ENCODE results near the gene KIF13A. TPM values are rescaled to one million over a fixed set of nuclear protein-coding genes. Genes with fewer than 3 reads are reported as not detected.
A peak's percentile ranks its signal among the peaks of the same experiment; 100 is the strongest.

KIF13A gene
- polyA plus RNA-seq, result 10 to 100 TPM; 24.9 to 34.9 (median 28.7) TPM
- long read RNA-seq, donor 1, transcript KIF13A-207 (3 exons, 1,330 nt), result major isoform, 5 of 11 reads
- long read RNA-seq, donor 1, partial matches to known transcripts, result 6 of 11 reads
- long read RNA-seq, donor 1, other reads (novel, unspliced or antisense), result 0 of 11 reads
- long read RNA-seq, donor 2, partial matches to known transcripts, result 0 of 1 reads
- long read RNA-seq, donor 2, other reads (novel, unspliced or antisense), result 0 of 1 reads
- long read RNA-seq, donor 3, partial matches to known transcripts, result 0 of 3 reads
- long read RNA-seq, donor 3, other reads (novel, unspliced or antisense), result 0 of 3 reads
- long read RNA-seq, donor 4, partial matches to known transcripts, result 0 of 2 reads
- long read RNA-seq, donor 4, other reads (novel, unspliced or antisense), result 0 of 2 reads
- long read RNA-seq, donor 5, partial matches to known transcripts, result 0 of 1 reads
- long read RNA-seq, donor 5, other reads (novel, unspliced or antisense), result 0 of 1 reads
- long read RNA-seq, donor 6, partial matches to known transcripts, result 0 of 2 reads
- long read RNA-seq, donor 6, other reads (novel, unspliced or antisense), result 0 of 2 reads
- long read RNA-seq, donor 7, transcript KIF13A-207 (3 exons, 1,330 nt), result major isoform, 5 of 11 reads
- long read RNA-seq, donor 7, partial matches to known transcripts, result 6 of 11 reads
- long read RNA-seq, donor 7, other reads (novel, unspliced or antisense), result 0 of 11 reads
- long read RNA-seq, donor 8, result 0 reads
- long read RNA-seq, donor 9, partial matches to known transcripts, result 0 of 2 reads
- long read RNA-seq, donor 9, other reads (novel, unspliced or antisense), result 0 of 2 reads
- long read RNA-seq, donor 10, result 0 reads

DNA sequence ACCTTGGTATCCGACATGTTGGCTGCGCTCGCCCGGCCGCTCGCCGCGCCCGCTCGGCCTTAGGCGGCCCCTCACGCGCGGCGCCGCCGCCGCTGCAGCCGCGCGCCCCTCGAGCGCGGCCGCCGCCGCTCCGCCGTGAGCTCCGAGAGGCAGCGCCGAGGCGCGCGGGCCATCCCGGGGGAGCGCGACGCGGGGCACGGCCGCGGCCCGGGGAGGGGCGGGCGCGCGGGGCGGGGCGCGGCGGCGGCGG, at the start of gene KIF13A:
Gene KIF13A, minus strand, starts transcription at position 189 of the 250 bp plus-strand sequence. Its CDS starts 172 bp downstream, at position 17.
- Histone ChIP-seq H3K4me3 (ENCODE audit: low read depth in 1 of 3, low read length in 3 of 3) (peak within 1 kb of the TSS; percentile 75 to 81 (median 80)), H3K36me3 (ENCODE audit: control insufficient read depth in 3 of 3, insufficient read depth in 2 of 3, low read depth in 1 of 3, low read length in 3 of 3) (no peaks in the 10 kb centered on the region), H3K27ac (ENCODE audit: low read depth in 1 of 3, low read length in 2 of 3) (peak within 1 kb of the TSS; percentile 86 to 97 (median 92)), H3K27me3 (ENCODE audit: control insufficient read depth in 3 of 3, insufficient read depth in 3 of 3, low read length in 3 of 3) (no peaks in the 10 kb centered on the region), H3K4me1 (ENCODE audit: control insufficient read depth in 3 of 3, insufficient read depth in 2 of 3, low read depth in 1 of 3, low read length in 2 of 3) (peaks cover 0 to 10% (median 0%) of the 10 kb centered on the region in 3 donors), H3K9me3 (ENCODE audit: control insufficient read depth in 2 of 2, insufficient read depth in 1 of 2, low read depth in 1 of 2, low read length in 1 of 2) (no peaks in the 10 kb centered on the region)
- DNase-seq (no peak), FAIRE-seq (no peak)
- 0 to 1% (median 0%) methylated on average over 15 to 54 of the region's 54 CpGs for WGBS, 3 donors

DNA sequence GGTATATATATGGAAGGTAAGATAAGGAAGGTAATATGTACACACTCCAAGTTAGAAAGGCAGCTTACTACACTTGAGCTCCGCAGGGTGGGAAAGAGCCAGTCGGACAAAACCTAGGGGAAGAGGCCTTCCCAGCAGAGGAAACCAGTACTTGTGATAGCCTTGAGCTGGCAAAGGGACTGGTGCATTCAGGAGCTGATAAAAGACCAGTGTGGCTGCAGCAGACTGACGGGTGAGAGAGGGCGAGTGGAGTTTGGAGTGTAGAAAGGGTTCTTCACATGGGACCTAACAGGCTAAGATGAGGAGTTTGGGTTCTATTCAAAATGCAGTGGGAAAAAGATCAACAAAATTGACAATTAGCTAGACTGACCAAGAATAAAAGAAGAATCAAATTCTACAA, 49.3 kb upstream of the KIF13A start:
- Histone ChIP-seq H3K27ac (ENCODE audit: low read depth in 1 of 3, low read length in 2 of 3) (no peak overlapping the region), H3K4me1 (ENCODE audit: control insufficient read depth in 3 of 3, insufficient read depth in 2 of 3, low read depth in 1 of 3, low read length in 2 of 3) (no peaks in the 10 kb centered on the region), H3K27me3 (ENCODE audit: control insufficient read depth in 3 of 3, insufficient read depth in 3 of 3, low read length in 3 of 3) (no peaks in the 10 kb centered on the region), H3K4me3 (ENCODE audit: low read depth in 1 of 3, low read length in 3 of 3) (no peak overlapping the region), H3K36me3 (ENCODE audit: control insufficient read depth in 3 of 3, insufficient read depth in 2 of 3, low read depth in 1 of 3, low read length in 3 of 3) (no peaks in the 10 kb centered on the region), H3K9me3 (ENCODE audit: control insufficient read depth in 2 of 2, insufficient read depth in 1 of 2, low read depth in 1 of 2, low read length in 1 of 2) (peaks cover 0 to 7% of the 10 kb centered on the region in 2 donors)
- FAIRE-seq, result no peak
- no peak for DNase-seq
- 93 to 98% (median 96%) methylated on average over 4 of the region's 4 CpGs for WGBS, 3 donors

DNA sequence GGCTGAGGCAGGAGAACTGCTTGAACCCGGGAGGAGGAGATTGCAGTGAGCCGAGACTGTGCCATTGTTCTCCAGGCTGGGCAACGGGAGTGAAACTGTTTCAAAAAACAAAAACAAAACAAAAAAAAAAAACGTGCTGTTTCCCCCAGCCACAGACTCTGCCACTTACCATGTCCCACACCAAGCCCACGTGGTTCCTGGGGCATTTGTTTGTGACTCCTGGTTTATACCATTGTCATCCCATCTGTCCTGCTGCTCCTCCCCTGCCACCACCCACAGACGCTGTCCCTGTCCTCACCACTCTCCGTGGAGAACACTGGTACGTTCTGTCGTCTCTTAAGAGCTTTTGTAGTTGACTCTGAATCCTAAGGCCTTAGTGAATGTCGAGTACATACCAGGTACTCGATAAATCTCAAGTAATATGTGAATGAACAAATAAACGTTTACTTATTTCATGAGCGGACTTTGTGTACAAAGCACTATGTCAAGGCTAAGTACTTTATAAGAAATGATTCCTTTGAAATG, 48.0 kb upstream of the KIF13A start:
- no peak overlapping the region for H3K27ac ChIP-seq (ENCODE audit: low read depth in 1 of 3, low read length in 2 of 3)
- DNase-seq (no peak), FAIRE-seq (no peak)
- no peak overlapping the region for H3K4me3 ChIP-seq (ENCODE audit: low read depth in 1 of 3, low read length in 3 of 3)
- H3K36me3 ChIP-seq (ENCODE audit: control insufficient read depth in 3 of 3, insufficient read depth in 2 of 3, low read depth in 1 of 3, low read length in 3 of 3), result no peaks in the 10 kb centered on the region
- no peaks in the 10 kb centered on the region for H3K27me3 ChIP-seq (ENCODE audit: control insufficient read depth in 3 of 3, insufficient read depth in 3 of 3, low read length in 3 of 3)
- H3K4me1 ChIP-seq (ENCODE audit: control insufficient read depth in 3 of 3, insufficient read depth in 2 of 3, low read depth in 1 of 3, low read length in 2 of 3), result no peaks in the 10 kb centered on the region
- H3K9me3 ChIP-seq (ENCODE audit: control insufficient read depth in 2 of 2, insufficient read depth in 1 of 2, low read depth in 1 of 2, low read length in 1 of 2), result peaks cover 0 to 7% of the 10 kb centered on the region in 2 donors
- WGBS, 3 donors, result 80 to 93% (median 82%) methylated on average over 13 of the region's 13 CpGs

DNA sequence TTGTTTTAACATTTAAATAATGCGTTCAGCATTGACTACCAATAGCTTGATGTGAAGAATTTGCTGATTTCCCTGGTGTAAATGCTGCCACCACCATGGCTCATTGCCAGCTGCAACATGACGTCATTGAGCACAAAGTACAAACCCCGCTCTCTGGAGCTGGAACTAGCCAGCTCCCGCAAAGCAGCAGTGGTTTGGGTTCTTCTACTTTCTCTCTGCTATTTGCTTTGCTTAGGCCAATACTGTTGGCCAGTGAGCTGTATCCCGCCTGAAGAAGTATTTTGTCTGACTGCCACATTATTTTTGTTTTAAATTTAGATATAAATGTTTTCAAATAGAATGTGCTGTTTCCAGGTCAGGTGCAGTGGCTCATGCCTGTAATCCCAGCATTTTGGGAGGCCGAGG, 47.4 kb upstream of the KIF13A start:
- FAIRE-seq (no peak), DNase-seq (peak; percentile 73 to 81)
- no peaks in the 10 kb centered on the region for H3K27me3 ChIP-seq (ENCODE audit: control insufficient read depth in 3 of 3, insufficient read depth in 3 of 3, low read length in 3 of 3)
- H3K9me3 ChIP-seq (ENCODE audit: control insufficient read depth in 2 of 2, insufficient read depth in 1 of 2, low read depth in 1 of 2, low read length in 1 of 2), result peaks cover 0 to 7% of the 10 kb centered on the region in 2 donors
- no peaks in the 10 kb centered on the region for H3K36me3 ChIP-seq (ENCODE audit: control insufficient read depth in 3 of 3, insufficient read depth in 2 of 3, low read depth in 1 of 3, low read length in 3 of 3)
- H3K4me3 ChIP-seq (ENCODE audit: low read depth in 1 of 3, low read length in 3 of 3), result no peak overlapping the region
- no peak overlapping the region for H3K27ac ChIP-seq (ENCODE audit: low read depth in 1 of 3, low read length in 2 of 3)
- H3K4me1 ChIP-seq (ENCODE audit: control insufficient read depth in 3 of 3, insufficient read depth in 2 of 3, low read depth in 1 of 3, low read length in 2 of 3), result no peaks in the 10 kb centered on the region
- WGBS, 3 donors, result 53 to 75% (median 53%) methylated on average over 6 of the region's 6 CpGs

DNA sequence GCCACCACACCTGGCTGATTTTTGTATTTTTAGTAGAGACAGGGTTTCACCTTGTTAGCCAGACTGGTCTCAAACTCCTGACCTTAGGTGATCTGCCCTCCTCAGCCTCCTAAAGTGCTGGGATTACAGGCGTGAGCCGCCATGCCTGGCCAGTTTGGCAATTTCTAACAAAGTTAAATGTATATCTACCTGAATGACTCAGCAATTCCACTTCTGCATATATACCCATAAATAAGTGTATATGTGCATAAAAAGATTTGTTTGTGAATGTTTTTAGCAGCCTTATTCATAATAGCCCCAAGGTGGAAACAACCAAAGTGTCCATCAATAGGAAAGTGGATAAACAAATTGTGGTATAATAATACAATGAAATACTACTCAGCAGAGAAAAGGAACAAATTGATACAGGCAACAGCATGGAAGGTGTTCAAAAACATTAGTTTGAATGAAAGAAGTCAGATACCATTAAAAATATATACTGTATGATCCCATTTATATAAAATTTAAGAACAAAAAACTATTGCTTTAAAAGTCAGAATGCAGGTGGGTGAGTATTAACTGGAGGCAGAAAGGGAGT, 44.3 kb upstream of the KIF13A start:
- Histone ChIP-seq H3K36me3 (ENCODE audit: control insufficient read depth in 3 of 3, insufficient read depth in 2 of 3, low read depth in 1 of 3, low read length in 3 of 3) (no peaks in the 10 kb centered on the region), H3K4me1 (ENCODE audit: control insufficient read depth in 3 of 3, insufficient read depth in 2 of 3, low read depth in 1 of 3, low read length in 2 of 3) (no peaks in the 10 kb centered on the region), H3K9me3 (ENCODE audit: control insufficient read depth in 2 of 2, insufficient read depth in 1 of 2, low read depth in 1 of 2, low read length in 1 of 2) (peaks cover 2 to 7% of the 10 kb centered on the region in 2 donors), H3K27me3 (ENCODE audit: control insufficient read depth in 3 of 3, insufficient read depth in 3 of 3, low read length in 3 of 3) (peaks cover 0 to 2% (median 0%) of the 10 kb centered on the region in 3 donors), H3K4me3 (ENCODE audit: low read depth in 1 of 3, low read length in 3 of 3) (no peak overlapping the region), H3K27ac (ENCODE audit: low read depth in 1 of 3, low read length in 2 of 3) (no peak overlapping the region)
- no peak for FAIRE-seq
- no peak for DNase-seq
- 86 to 92% (median 91%) methylated on average over 2 of the region's 2 CpGs for whole genome bisulfite sequencing, 3 donors

DNA sequence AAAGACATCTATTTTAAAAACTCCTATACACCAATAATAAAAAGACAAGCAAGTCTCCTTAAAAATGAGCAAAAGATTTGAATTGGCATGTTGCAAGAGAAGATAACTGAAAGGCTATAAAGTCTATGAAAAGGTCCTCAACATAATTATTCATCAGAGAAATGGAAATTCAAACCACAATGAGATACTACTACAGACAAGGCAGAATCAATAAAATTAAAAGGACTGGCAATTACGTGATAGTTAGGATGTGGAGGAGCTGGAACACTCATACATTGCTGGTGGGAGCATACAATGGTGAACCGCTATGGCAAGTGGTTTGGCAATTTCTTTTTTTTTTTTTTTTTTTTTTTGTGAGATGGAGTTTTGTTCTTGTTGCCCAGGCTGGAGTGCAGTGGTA, 43.8 kb upstream of the KIF13A start:
- WGBS, 3 donors, result 91 to 97% (median 95%) methylated on average over 2 of the region's 2 CpGs
- peaks cover 2 to 3% of the 10 kb centered on the region in 2 donors for H3K9me3 ChIP-seq (ENCODE audit: control insufficient read depth in 2 of 2, insufficient read depth in 1 of 2, low read depth in 1 of 2, low read length in 1 of 2)
- FAIRE-seq, result no peak

DNA sequence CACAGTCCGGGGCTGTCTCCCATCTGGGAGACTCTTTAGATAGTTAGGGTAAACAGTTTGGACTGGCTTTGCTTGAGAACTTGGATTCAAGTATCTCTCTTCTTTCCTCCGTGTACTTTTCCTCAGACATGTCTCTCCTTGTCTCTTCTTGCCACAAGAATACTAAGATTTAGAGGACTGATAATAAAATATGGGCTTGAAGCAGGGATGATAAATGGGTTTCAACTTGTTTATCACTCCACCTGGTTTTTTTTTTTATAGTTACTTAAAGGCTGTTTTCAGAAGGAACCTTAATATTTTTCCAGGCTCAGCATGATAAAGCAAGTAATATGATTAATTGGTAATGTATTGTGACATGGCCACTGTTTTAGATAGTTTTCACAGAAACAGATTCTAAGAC, 40.9 kb upstream of the KIF13A start:
- WGBS, 3 donors, result 46 to 86% (median 83%) methylated on average over 2 of the region's 2 CpGs
- FAIRE-seq (no peak), DNase-seq (no peak)
- Histone ChIP-seq H3K27me3 (ENCODE audit: control insufficient read depth in 3 of 3, insufficient read depth in 3 of 3, low read length in 3 of 3) (peaks cover 0 to 2% (median 0%) of the 10 kb centered on the region in 3 donors), H3K36me3 (ENCODE audit: control insufficient read depth in 3 of 3, insufficient read depth in 2 of 3, low read depth in 1 of 3, low read length in 3 of 3) (no peaks in the 10 kb centered on the region), H3K9me3 (ENCODE audit: control insufficient read depth in 2 of 2, insufficient read depth in 1 of 2, low read depth in 1 of 2, low read length in 1 of 2) (peaks cover 0 to 2% of the 10 kb centered on the region in 2 donors), H3K4me3 (ENCODE audit: low read depth in 1 of 3, low read length in 3 of 3) (no peak overlapping the region), H3K27ac (ENCODE audit: low read depth in 1 of 3, low read length in 2 of 3) (no peak overlapping the region), H3K4me1 (ENCODE audit: control insufficient read depth in 3 of 3, insufficient read depth in 2 of 3, low read depth in 1 of 3, low read length in 2 of 3) (no peaks in the 10 kb centered on the region)

More for the DNA sequence above, 43.8 kb upstream of the KIF13A start:
- no peak for DNase-seq
- peaks cover 0 to 2% (median 0%) of the 10 kb centered on the region in 3 donors for H3K27me3 ChIP-seq (ENCODE audit: control insufficient read depth in 3 of 3, insufficient read depth in 3 of 3, low read length in 3 of 3)
- no peak overlapping the region for H3K4me3 ChIP-seq (ENCODE audit: low read depth in 1 of 3, low read length in 3 of 3)
- H3K27ac ChIP-seq (ENCODE audit: low read depth in 1 of 3, low read length in 2 of 3), result no peak overlapping the region
- no peaks in the 10 kb centered on the region for H3K4me1 ChIP-seq (ENCODE audit: control insufficient read depth in 3 of 3, insufficient read depth in 2 of 3, low read depth in 1 of 3, low read length in 2 of 3)
- H3K36me3 ChIP-seq (ENCODE audit: control insufficient read depth in 3 of 3, insufficient read depth in 2 of 3, low read depth in 1 of 3, low read length in 3 of 3), result no peaks in the 10 kb centered on the region

DNA sequence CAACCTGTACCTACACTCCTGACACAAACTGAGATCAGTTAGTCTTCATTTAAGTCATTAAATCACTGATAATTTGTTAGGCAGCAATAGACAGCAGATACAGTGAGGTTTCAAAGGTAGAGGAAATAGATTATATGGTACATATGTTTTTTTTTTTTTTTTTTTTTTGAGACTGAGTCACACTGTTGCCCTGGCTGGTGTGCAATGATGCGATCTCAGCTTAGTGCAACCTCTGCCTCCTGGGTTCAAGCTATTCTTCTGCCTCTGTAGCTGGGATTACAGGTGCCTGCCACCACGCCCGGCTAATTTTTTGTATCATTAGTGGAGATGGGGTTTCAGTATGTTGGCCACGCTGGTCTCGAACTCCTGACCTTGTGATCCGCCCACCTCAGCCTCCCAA, 38.2 kb upstream of the KIF13A start:
- FAIRE-seq, result no peak

More for the DNA sequence above, 38.2 kb upstream of the KIF13A start:
- Histone ChIP-seq H3K4me3 (ENCODE audit: low read depth in 1 of 3, low read length in 3 of 3) (no peak overlapping the region), H3K27me3 (ENCODE audit: control insufficient read depth in 3 of 3, insufficient read depth in 3 of 3, low read length in 3 of 3) (peaks cover 0 to 2% (median 0%) of the 10 kb centered on the region in 3 donors), H3K4me1 (ENCODE audit: control insufficient read depth in 3 of 3, insufficient read depth in 2 of 3, low read depth in 1 of 3, low read length in 2 of 3) (no peaks in the 10 kb centered on the region), H3K27ac (ENCODE audit: low read depth in 1 of 3, low read length in 2 of 3) (no peak overlapping the region), H3K9me3 (ENCODE audit: control insufficient read depth in 2 of 2, insufficient read depth in 1 of 2, low read depth in 1 of 2, low read length in 1 of 2) (peaks cover 0 to 2% of the 10 kb centered on the region in 2 donors), H3K36me3 (ENCODE audit: control insufficient read depth in 3 of 3, insufficient read depth in 2 of 3, low read depth in 1 of 3, low read length in 3 of 3) (no peaks in the 10 kb centered on the region)
- WGBS, 3 donors, result 81 to 93% (median 82%) methylated on average over 6 of the region's 6 CpGs
- DNase-seq, result peak in 1 of 2 donors; percentile 18

Data from small intestine (tissue), 16 donors.